DMS53 treated with DMSO at 0.1 percent for 48 hours (cell line): ENCODE results near the gene GNB1.
A peak's percentile ranks its signal among the peaks of the same experiment; 100 is the strongest.

Source experiments
- DNase-seq: peaks from one replicate; lab custom pipeline; 2025; ENCODE audit not compliant: unreplicated experiment; lab: John Stamatoyannopoulos, UW

The GNB1 gene

GRCh38 chr1:1768249-1768992 is 122.5 kb downstream of the GNB1 start:
- no peak for DNase-seq

DNA sequence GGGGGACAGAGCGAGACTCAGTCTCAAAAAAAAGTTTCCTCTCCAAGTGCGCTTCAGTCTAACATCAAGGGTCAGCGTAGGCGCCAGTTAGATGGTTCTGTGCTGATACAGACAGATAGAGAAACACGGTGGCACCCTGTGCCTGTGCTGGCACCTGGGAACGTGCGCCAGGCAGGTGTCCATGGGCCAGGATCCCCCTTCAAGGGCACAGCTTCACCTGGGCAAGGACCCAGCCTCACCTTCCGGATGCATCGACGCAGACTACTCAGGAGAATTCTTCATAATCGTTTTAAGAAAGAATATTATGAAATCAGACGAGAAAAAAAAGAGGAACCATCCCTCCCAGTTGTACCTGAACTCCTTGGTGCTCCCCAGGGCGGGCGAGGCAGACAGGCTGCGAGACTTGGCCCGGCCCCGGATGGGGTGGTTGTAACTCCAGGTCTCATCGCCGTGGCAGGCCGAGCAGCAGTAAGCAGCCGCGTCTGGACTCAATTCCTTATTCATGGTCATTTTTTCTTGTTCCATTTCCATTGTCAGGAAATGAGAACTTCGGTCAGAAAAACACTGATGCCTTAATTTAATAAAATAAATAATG is 125.9 kb downstream of the GNB1 start:
- DNase-seq: no peak

DNA sequence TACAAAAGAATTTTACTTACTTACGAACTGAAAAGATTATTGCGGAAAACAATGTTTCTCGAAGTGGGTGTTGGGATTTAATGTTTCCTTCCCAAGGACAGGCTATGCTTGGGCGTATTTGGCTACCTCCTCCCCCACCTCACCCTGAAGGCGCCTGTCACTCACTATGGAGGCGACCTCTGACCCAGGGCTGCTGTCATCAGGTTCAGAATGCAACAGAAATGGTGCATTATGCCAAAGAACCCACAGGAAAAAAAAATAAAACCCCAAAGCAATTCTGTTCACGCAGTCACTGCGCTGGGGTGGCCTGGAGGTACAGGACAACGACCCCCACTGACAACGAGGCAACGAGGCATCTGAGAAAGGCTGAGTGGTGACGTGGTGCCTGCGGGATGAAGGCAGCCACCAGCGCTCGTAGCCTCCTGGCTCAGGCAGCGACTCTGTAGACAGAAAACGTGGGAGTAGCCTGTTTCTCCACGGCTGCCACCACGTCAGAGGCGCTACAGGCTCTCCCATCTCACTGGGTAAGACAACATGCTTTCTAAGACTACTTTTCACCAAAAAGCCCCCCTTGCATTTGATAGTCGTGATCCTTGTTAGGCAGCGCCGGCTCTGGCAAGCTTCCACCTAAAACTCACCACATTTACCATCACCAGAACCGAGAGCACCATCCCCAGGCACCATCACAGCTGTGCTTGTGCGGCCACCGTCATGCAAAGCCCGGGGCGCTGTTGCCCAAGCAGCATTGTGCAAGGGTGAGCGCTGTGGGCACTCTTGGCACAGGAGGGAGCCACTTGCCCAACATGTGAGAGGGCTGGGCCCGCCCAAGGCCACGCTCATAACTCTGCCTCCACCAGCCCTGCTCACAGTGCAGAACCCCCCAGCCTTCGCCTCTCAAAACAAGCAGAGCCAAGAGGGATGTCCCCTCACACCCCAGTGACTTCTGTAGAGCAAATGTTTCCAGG is 126.9 kb downstream of the GNB1 start:
- no peak for DNase-seq

DNA sequence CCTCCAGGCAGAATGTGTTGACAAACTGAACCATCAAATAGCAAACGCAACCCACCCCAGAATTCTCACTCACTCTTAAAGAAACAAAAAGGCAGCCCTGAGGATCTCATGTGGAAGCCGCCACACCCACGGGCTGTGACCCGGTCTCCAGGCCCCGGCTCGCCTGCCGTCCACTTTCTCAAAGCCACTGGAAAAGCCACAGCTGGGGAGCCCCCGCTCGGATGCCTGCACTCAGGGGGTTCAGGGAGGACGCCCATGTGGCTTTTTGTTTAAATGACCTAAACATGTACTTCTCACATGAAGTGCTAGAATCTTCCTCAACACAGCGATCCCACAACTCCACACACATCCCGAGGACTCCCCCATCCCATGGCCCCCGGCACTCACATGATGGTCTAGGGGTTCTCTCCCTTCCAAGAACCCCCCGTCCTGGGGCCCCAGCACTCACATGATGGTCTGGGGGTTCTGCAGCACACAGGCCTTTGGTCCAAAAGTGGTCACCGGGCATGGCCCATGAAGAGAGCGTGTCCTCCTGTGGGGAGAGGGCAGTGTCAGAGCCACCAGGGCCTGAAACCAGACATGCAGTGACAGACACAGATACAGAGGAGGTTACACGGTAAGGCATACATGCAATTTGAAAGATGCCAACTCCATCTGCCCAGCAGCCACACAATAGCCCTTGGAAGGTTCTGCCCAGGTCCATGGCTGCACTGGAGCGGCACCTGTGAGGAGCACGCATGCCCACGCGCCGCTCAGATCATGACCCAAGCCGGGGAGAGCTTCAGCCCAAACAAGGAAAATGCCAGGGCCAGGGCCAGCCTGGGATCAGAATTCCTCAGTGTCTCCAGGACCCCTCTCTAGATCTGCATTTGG is 129.1 kb downstream of the GNB1 start:
- DNase-seq: no peak

DNA sequence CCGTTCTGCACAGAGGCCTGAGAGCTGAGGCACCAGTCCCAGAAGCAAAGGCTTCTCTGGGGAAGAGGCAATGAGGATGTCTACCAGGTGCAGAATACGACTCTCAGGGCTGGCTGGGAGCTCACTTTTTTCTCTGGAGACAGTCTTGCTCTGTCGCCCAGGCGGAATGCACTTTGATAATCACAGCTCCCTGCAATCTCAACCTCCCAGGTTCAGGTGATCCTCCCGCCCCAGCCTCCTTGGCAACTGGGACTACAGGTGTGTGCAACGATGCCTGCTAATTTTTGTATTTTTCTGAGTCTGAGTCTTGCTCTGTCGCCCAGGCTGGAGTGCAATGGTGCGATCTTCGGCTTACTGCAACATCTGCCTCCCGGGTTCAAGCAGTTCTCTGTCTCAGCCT is 130.2 kb downstream of the GNB1 start:
- DNase-seq: no peak

- DNase-seq: no peak
Observed at GRCh38 chr1:1760345-1760650, 130.6 kb downstream of the GNB1 start.

GRCh38 chr1:1759456-1760344 is 131.2 kb downstream of the GNB1 start:
- DNase-seq: peak; percentile 81

DNA sequence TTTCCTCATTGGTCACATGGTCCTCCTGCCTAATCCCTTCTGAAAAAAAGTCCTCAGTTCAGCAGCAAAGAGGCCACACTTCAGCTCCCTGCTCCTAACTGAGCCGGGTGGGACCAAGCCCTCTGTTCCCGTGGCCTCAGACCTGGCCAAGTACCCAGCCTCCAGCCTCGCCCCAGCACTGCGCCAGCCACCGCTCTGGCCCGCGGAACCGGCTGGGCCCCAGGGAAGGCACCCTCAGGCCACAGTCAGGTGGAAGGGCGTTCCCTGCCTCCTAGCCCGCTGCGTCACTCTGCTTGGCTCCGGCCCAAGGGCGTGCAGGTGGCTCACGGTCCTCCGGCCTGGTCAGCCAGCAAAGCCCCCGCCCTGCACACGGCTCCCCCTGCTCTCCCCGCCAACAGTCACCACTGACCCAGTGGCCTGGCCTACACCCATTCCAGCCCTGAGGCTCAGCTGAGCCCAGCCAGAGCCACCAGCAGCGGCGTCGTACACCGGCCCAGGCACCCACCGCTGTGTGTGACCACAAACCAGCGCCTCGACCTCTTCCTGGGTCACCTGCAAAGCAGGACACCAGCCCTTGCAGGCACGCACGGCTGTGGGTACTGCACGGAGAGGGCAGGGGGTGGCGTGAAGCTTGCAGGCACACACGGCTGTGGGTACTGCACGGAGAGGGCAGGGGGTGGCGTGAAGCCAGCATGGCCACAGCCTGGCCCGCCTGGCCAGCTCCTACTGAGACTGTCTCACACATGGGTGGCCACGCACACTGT is 132.0 kb downstream of the GNB1 start:
- DNase-seq: peak; percentile 86

DNA sequence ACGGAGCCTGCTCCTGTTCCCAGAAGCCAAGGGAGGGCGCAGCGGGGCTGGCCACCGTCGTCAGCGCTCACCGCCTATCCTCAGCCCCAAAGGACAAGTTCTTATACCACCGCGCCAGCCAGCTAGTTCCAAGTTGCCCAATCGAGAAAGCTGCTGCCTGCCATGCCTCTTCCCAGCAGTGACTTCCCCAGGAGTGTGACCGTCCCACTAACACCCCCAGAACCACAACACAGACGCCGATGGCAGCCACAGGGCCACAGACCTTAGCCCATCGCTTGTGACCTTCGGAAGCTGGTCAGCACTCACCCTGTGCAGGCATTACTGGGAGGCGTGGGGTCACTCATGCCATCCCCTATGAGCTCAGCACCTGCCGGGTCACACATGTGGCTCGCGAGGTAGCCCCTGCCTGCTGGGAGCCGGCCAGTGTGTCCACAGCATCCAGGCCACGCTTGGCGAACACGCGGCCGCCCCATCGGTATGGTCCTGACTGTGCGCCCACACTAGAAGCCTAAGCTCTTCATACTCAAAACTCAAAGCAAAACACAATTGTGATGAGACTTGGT is 132.7 kb downstream of the GNB1 start:
- no peak for DNase-seq

GRCh38 chr1:1757422-1758058 is 133.3 kb downstream of the GNB1 start:
- no peak for DNase-seq

DNA sequence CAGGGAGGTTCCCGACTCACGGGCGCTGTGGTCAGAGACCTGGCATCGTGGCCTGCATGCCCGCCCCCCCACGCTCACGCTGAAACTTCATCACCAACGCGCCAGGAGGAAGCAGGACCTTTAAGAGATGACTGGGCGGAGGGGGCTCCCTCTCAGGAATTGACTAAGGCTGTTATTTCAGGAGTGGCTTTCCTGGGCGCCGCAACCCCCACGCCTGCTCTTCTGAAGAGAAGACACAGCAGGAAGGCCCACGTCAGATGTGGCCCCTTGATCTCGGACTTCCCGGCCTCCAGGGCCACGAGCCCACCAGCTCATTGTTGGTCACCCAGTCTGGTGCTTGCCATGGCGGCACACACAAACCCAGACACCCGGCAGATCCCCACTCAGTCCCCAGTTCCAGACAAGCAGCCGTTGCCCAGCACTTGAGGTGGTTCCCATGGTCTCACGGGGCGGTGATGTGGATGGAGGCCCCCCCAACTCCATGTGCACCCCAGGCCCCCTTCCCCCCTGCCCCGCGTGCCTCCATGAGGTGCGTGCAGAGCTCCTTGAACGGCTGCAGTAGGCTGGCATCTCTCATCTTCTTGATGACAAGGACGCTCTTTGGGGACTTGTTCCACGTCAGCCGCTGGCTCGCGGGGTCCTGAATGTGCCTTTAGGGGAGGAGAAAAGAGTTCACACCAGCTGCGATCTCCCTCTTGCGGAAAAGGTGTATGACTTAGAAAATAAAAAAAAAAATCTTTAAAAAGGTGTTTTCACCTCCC is 134.0 kb downstream of the GNB1 start:
- no peak for DNase-seq

DNA sequence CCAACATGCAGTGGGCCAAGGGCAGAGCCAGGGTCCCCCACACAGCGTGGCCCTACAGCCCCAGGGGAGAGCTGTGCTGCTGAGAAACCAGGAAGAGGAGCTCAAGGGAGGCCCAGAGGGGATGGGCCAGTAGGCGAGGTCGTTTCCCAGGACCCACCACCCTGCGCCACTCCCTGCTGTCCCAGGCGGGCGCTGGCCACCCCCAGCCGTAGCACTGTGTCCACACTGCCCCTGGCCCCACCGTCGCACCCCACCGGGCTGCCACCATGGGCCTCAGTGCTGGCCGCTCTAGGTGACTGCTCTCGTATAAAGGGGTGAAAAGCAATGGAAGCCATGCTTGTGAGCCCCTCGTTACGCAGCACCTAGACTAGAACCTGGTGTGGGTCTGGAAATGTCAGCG is 135.0 kb downstream of the GNB1 start:
- DNase-seq: no peak

GRCh38 chr1:1755426-1755825 is 135.5 kb downstream of the GNB1 start:
- DNase-seq: no peak

DNA sequence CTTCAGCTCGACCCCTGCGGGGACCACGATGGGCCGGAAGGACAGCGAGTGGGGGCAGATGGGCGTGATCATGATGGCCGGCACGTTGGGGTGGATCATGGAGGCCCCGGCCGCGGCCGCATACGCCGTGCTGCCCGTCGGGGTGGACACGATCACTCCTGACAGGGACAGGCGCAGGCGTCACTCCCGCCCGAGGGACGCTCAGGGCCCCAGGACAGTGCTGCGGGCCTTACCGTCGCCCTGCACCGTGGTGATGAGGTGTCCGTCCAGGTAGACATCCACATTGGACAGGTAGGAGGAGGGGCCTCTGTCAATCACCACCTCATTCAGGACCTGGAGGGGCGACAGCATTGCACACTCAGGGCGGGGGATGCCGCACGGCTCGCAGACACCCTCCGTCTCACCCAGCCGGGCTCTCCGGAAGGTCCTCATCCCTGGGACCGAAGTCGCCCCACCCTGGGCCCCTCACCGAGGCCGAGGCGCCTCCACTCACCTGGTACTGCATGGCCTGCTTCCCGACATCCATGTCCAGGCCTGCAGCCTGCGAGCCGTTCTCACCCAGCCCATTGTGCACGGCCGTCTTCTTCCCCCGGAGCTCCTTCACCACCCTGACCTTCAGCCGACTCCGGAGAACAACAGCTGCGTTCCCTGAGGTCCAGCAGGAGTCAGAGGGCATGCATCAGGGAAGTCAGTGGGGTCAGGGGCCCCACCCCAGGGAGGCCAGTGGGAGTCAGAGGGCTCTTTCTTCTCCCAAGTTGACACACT is 136.7 kb downstream of the GNB1 start:
- DNase-seq: no peak

DNA sequence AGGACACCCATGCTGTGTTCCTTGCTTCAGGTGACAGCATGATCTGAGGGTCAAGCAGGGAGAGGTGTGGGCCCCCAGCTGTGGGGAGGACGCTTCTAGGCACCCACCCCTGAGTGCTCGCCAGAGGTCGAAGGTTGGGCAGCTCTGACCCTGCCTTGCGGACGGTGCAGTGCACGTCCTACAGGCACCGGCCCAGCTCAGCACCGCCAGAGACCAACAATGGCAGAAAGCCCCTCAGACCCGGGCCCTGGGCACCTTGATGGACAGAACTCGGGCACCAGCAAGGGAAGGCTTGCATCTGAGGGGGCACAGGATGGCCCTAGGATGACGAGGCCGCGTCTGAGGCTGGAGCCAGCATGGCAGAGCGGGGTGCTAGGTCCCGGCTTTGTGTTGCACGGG is 137.3 kb downstream of the GNB1 start:
- no peak for DNase-seq

- no peak for DNase-seq
Observed at GRCh38 chr1:1752636-1753606, 138.0 kb downstream of the GNB1 start.
